Calu3 (cell line): Measurements from ENCODE around the gene CPD. TPM values are rescaled to one million over a fixed set of nuclear protein-coding genes. Genes with fewer than 3 reads are reported as not detected.
A peak's percentile ranks its signal among the peaks of the same experiment; 100 is the strongest.
"Not testable (repeated sequence)": the region's sequence is repeated elsewhere in the genome, so short reads cannot be mapped to it uniquely, and the experiment has no call there.

Experiments
- BruUV-seq: library from RNA; stranded (reverse); fragments of 400-500 nt; replicated peaks from 2 replicates; lab custom pipeline; 2021; lab: Mats Ljungman, UMichigan
- CTCF ChIA-PET: fragments of 300-600 bp; sonication (Branson Sonifier 250); formaldehyde crosslinking; loops from one replicate; lab custom pipeline; 2022; ENCODE audit warnings: antibody characterized with exemption; lab: Charles Lee
- DNase-seq: peaks from one replicate; pipeline ENCODE4 v3.0.0; 2022
- H3K27ac Mint-ChIP-seq: one replicate; pipeline ENCODE4 v1.8.0; 2022; ENCODE audit warnings: mixed read lengths; ENCODE audit not compliant: unreplicated experiment
- H3K27me3 Mint-ChIP-seq: one replicate; pipeline ENCODE4 v1.8.0; 2022; ENCODE audit warnings: mixed read lengths; ENCODE audit not compliant: unreplicated experiment
- H3K36me3 Mint-ChIP-seq: one replicate; pipeline ENCODE4 v1.8.0; 2022; ENCODE audit warnings: mild to moderate bottlenecking, moderate library complexity, mixed read lengths; ENCODE audit not compliant: insufficient read depth, unreplicated experiment
- H3K4me1 Mint-ChIP-seq: one replicate; pipeline ENCODE4 v1.8.0; 2022; ENCODE audit warnings: mild to moderate bottlenecking, low read depth, mixed read lengths; ENCODE audit not compliant: unreplicated experiment
- H3K4me3 Mint-ChIP-seq: one replicate; pipeline ENCODE4 v1.8.0; 2022; ENCODE audit warnings: mild to moderate bottlenecking, low read depth, moderate library complexity, mixed read lengths; ENCODE audit not compliant: unreplicated experiment
- H3K9me3 Mint-ChIP-seq: one replicate; pipeline ENCODE4 v1.8.0; 2022; ENCODE audit warnings: low read depth, mixed read lengths; ENCODE audit not compliant: unreplicated experiment
- CTCF ChIP-seq: fragments of 200-600 bp; IDR thresholded peaks from one replicate; pipeline ENCODE4 v1.8.0; 2022; ENCODE audit warnings: antibody characterized with exemption; ENCODE audit not compliant: unreplicated experiment
- intact Hi-C: fragments of 100-400 bp; cut with micrococcal nuclease; formaldehyde crosslinking; loops from one replicate; pipeline ENCODE4 v1.10.0; 2022; ENCODE audit not compliant: unreplicated experiment
- total RNA-seq: library from RNA; stranded (reverse); gene quantifications from 2 replicates; pipeline ENCODE4 v1.2.3, GENCODE V29; 2022

Gene CPD
- total RNA-seq, 1 experiment from 2014 or later = 82.9 TPM

GRCh38 chr17:30436729-30437128 lies 58.0 kb downstream of the CPD start:
- peaks cover 14% of the 10 kb centered on the region for H3K4me1 Mint-ChIP-seq
- intact Hi-C loops = loop anchor here (10.0 kb wide), 1 partner anchor 92 kb away; no protein-coding TSS in a partner anchor
- no peak overlapping the region for H3K27ac Mint-ChIP-seq
- BruUV-seq = no TSS peak
- no peak overlapping the region for H3K4me3 Mint-ChIP-seq
- peaks cover 3% of the 10 kb centered on the region for H3K9me3 Mint-ChIP-seq
- H3K27me3 Mint-ChIP-seq = no peaks in the 10 kb centered on the region
- DNase-seq = no peak
- TF ChIP-seq CTCF = no peak
- peaks cover 6% of the 10 kb centered on the region for H3K36me3 Mint-ChIP-seq
- CTCF ChIA-PET = no interaction called here

- Mint-ChIP-seq H3K9me3 (no peaks in the 10 kb centered on the region), H3K4me1 (no peaks in the 10 kb centered on the region), H3K4me3 (no peak overlapping the region), H3K27ac (no peak overlapping the region), H3K36me3 (no peaks in the 10 kb centered on the region), H3K27me3 (no peaks in the 10 kb centered on the region)
- BruUV-seq = no TSS peak
- DNase-seq = no peak
- CTCF ChIA-PET = no interaction called here
- intact Hi-C loops = no loop called here
- TF ChIP-seq CTCF = no peak
Measured at GRCh38 chr17:30443721-30444120, 65.0 kb downstream of the CPD start.

- H3K27me3 Mint-ChIP-seq, H3K4me1 Mint-ChIP-seq, intact Hi-C loops, H3K9me3 Mint-ChIP-seq, DNase-seq, CTCF ChIA-PET, H3K27ac Mint-ChIP-seq, BruUV-seq, H3K4me3 Mint-ChIP-seq, H3K36me3 Mint-ChIP-seq: not testable (repeated sequence)
Measured at GRCh38 chr17:30446640-30447039, 67.9 kb downstream of the CPD start.

GRCh38 chr17:30449480-30449879 lies 70.8 kb downstream of the CPD start:
- H3K27me3 Mint-ChIP-seq = no peaks in the 10 kb centered on the region
- H3K36me3 Mint-ChIP-seq = peaks cover 19% of the 10 kb centered on the region
- peaks cover 9% of the 10 kb centered on the region for H3K4me1 Mint-ChIP-seq
- no peak for DNase-seq
- CTCF ChIA-PET = no interaction called here
- no peak overlapping the region for H3K4me3 Mint-ChIP-seq
- intact Hi-C loops = no loop called here
- H3K9me3 Mint-ChIP-seq = peaks cover 1% of the 10 kb centered on the region
- no peak overlapping the region for H3K27ac Mint-ChIP-seq
- no TSS peak for BruUV-seq
- TF ChIP-seq CTCF = no peak

- intact Hi-C loops = no loop called here
- CTCF ChIA-PET = no interaction called here
- H3K27me3 Mint-ChIP-seq = no peaks in the 10 kb centered on the region
- BruUV-seq = no TSS peak
- peaks cover 21% of the 10 kb centered on the region for H3K36me3 Mint-ChIP-seq
- no peak overlapping the region for H3K27ac Mint-ChIP-seq
- H3K4me1 Mint-ChIP-seq = peaks cover 9% of the 10 kb centered on the region
- DNase-seq = peak; percentile 6
- H3K9me3 Mint-ChIP-seq = peaks cover 3% of the 10 kb centered on the region
- no peak for TF ChIP-seq CTCF
- H3K4me3 Mint-ChIP-seq = no peak overlapping the region
Measured at GRCh38 chr17:30450125-30451027, 71.6 kb downstream of the CPD start.
